ENCODE results near the gene TMEM145.

TMEM145 gene

DNA sequence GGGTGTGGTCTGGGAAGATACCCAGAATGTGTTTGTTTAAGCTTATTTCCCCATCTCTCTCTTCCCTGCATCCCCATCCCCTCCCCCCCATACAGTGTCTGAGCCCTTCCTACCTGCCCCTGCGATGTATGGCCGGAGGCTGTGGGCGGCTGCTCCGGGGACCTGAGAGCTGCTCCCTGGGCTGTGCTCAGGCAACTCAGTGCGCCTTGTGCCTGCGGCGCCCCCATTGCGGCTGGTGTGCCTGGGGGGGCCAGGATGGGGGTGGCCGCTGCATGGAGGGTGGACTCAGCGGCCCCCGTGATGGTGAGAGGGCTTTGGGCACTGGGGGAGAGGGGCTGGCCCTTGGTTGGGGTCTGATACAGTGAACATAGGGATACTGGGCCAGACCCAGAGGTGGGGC lies 55.3 kb downstream of the TMEM145 start:
- Histone ChIP-seq H3K27ac (ENCODE audit: low read depth, low read length) (no peak overlapping the region), H3K4me2 (ENCODE audit: low read length) (no peak overlapping the region)

DNA sequence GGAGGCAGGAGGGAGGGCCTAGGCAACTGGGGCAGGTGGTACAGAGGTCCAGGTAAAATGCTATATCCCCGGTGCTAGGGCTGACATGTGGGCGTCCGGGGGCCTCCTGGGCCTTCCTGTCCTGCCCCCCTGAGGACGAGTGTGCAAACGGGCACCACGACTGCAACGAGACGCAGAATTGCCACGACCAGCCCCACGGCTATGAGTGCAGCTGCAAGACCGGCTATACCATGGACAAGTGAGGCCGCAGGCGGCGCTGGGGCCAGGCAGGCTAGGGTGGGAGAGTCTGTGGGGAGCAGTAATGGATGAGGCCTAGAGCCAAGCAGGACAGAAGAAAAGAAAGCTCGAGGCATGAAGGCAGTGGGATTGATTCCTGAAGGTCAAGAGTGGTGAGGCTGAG lies 55.7 kb downstream of the TMEM145 start:
- H3K79me2 ChIP-seq (ENCODE audit: control insufficient read depth, low read length) = no peaks in the 10 kb centered on the region
- H3K27me3 ChIP-seq (ENCODE audit: control insufficient read depth, low read length) = no peaks in the 10 kb centered on the region
- no peak overlapping the region for H3K4me3 ChIP-seq (ENCODE audit: low read length)
- H3F3A ChIP-seq (ENCODE audit: control insufficient read depth, insufficient read depth) = no peaks in the 10 kb centered on the region
- peaks cover 13% of the 10 kb centered on the region for H3K4me1 ChIP-seq (ENCODE audit: control insufficient read depth, low read length)
- H4K20me1 ChIP-seq (ENCODE audit: control insufficient read depth, insufficient read depth, low read depth, low read length) = no peaks in the 10 kb centered on the region; the same call in 1 of the 2 replicates
- TF ChIP-seq EZH2phosphoT487 (IDR thresholded peaks at IDR 0.05; ENCODE audit: borderline replicate concordance, low read length) = no peak
- TF ChIP-seq CTCF (IDR thresholded peaks at IDR 0.05; ENCODE audit: low read depth, low read length, poor library complexity, severe bottlenecking) = no peak
- H3K36me3 ChIP-seq (ENCODE audit: control insufficient read depth, low read length) = peaks cover 9% of the 10 kb centered on the region
- peaks cover 8% of the 10 kb centered on the region; the same call in 1 of the 2 replicates for H3K9me3 ChIP-seq (ENCODE audit: control insufficient read depth, insufficient read depth, low read length)
- no peaks in the 10 kb centered on the region for H3K9me2 ChIP-seq (replicated peaks; ENCODE audit: control insufficient read depth, low read length)
- H3K27ac ChIP-seq (ENCODE audit: low read depth, low read length) = no peak overlapping the region
- no peak overlapping the region for H3K4me2 ChIP-seq (ENCODE audit: low read length)

More for the DNA sequence above, 55.3 kb downstream of the TMEM145 start:
- Histone ChIP-seq H3K4me1 (ENCODE audit: control insufficient read depth, low read length) (peaks cover 17% of the 10 kb centered on the region), H4K20me1 (ENCODE audit: control insufficient read depth, insufficient read depth, low read depth, low read length) (no peaks in the 10 kb centered on the region; the same call in 1 of the 2 replicates), H3K9me3 (ENCODE audit: control insufficient read depth, insufficient read depth, low read length) (peaks cover 11% of the 10 kb centered on the region; the same call in 1 of the 2 replicates), H3K9me2 (replicated peaks; ENCODE audit: control insufficient read depth, low read length) (no peaks in the 10 kb centered on the region), H3K27me3 (ENCODE audit: control insufficient read depth, low read length) (no peaks in the 10 kb centered on the region), H3K79me2 (ENCODE audit: control insufficient read depth, low read length) (no peaks in the 10 kb centered on the region), H3F3A (ENCODE audit: control insufficient read depth, insufficient read depth) (no peaks in the 10 kb centered on the region), H3K4me3 (ENCODE audit: low read length) (no peak overlapping the region), H3K36me3 (ENCODE audit: control insufficient read depth, low read length) (peaks cover 12% of the 10 kb centered on the region)
- TF ChIP-seq CTCF (IDR thresholded peaks at IDR 0.05; ENCODE audit: low read depth, low read length, poor library complexity, severe bottlenecking) (no peak), EZH2phosphoT487 (IDR thresholded peaks at IDR 0.05; ENCODE audit: borderline replicate concordance, low read length) (no peak)

GRCh38 chr19:42369433-42370067 lies 56.4 kb downstream of the TMEM145 start:
- H4K20me1 ChIP-seq (ENCODE audit: control insufficient read depth, insufficient read depth, low read depth, low read length) = no peaks in the 10 kb centered on the region; the same call in 1 of the 2 replicates
- no peaks in the 10 kb centered on the region for H3K79me2 ChIP-seq (ENCODE audit: control insufficient read depth, low read length)
- H3K4me2 ChIP-seq (ENCODE audit: low read length) = no peak overlapping the region
- no peak overlapping the region for H3K4me3 ChIP-seq (ENCODE audit: low read length)
- H3K4me1 ChIP-seq (ENCODE audit: control insufficient read depth, low read length) = peaks cover 8% of the 10 kb centered on the region
- no peaks in the 10 kb centered on the region for H3K27me3 ChIP-seq (ENCODE audit: control insufficient read depth, low read length)
- H3K9me2 ChIP-seq (replicated peaks; ENCODE audit: control insufficient read depth, low read length) = no peaks in the 10 kb centered on the region
- peaks cover under 1% of the 10 kb centered on the region; the same call in 1 of the 2 replicates for H3K9me3 ChIP-seq (ENCODE audit: control insufficient read depth, insufficient read depth, low read length)
- H3F3A ChIP-seq (ENCODE audit: control insufficient read depth, insufficient read depth) = no peaks in the 10 kb centered on the region
- no peak for TF ChIP-seq CTCF (IDR thresholded peaks at IDR 0.05; ENCODE audit: low read depth, low read length, poor library complexity, severe bottlenecking)
- TF ChIP-seq EZH2phosphoT487 (IDR thresholded peaks at IDR 0.05; ENCODE audit: borderline replicate concordance, low read length) = no peak
- no peak overlapping the region for H3K27ac ChIP-seq (ENCODE audit: low read depth, low read length)
- H3K36me3 ChIP-seq (ENCODE audit: control insufficient read depth, low read length) = peaks cover 1% of the 10 kb centered on the region
